Natural killer cell treated with Interleukin-12 subunit alpha and Interleukin-12 subunit beta and Interleukin-15 and Interleukin-18, amount 100 ng/mL, for 72 hours (primary cell): ENCODE data around the gene HTR5A. TPM values are rescaled to one million over a fixed set of nuclear protein-coding genes. Genes with fewer than 3 reads are reported as not detected.

Source experiments
- ATAC-seq, 2 donors: fragments of 150-1000 bp; cut with Tn5 transposase in 1 of 2; sonication (Bioruptor Pico), chemical (Tn5 transposase) in 1 of 2; 2 replicates each; pipeline ENCODE4 v1.10.0; 2021
- DNase-seq: peaks from one replicate; pipeline ENCODE4 v3.0.0; 2022; ENCODE audit warnings: low spot score
- H3K27ac Mint-ChIP-seq, 2 donors: 1 replicate in 1 of 2; 2 replicates in 1 of 2; pipeline ENCODE4 v1.8.0; 2022; ENCODE audit warnings: mixed read lengths in 2 of 2, mild to moderate bottlenecking in 1 of 2, moderate library complexity in 1 of 2
- H3K27me3 Mint-ChIP-seq, 2 donors: 1 replicate in 1 of 2; 2 replicates in 1 of 2; pipeline ENCODE4 v1.8.0; 2022; ENCODE audit warnings: mixed read lengths in 2 of 2
- H3K36me3 Mint-ChIP-seq: one replicate; pipeline ENCODE4 v1.8.0; 2022; ENCODE audit warnings: mixed read lengths
- H3K4me1 Mint-ChIP-seq, 2 donors: 1 replicate in 1 of 2; 2 replicates in 1 of 2; pipeline ENCODE4 v1.8.0; 2022; ENCODE audit warnings: low read depth in 2 of 2, mixed read lengths in 2 of 2, mild to moderate bottlenecking in 1 of 2
- H3K4me3 Mint-ChIP-seq: one replicate; pipeline ENCODE4 v1.8.0; 2022; ENCODE audit warnings: mixed read lengths
- H3K9me3 Mint-ChIP-seq: 2 replicates; pipeline ENCODE4 v1.8.0; 2022; ENCODE audit warnings: mixed read lengths
- total RNA-seq, 2 donors: library from RNA; stranded (reverse); gene quantifications; one replicate each; pipeline ENCODE4 v1.2.3, GENCODE V29; 2022

The HTR5A gene
- total RNA-seq, 2 donors from 2014 or later: not detected

DNA sequence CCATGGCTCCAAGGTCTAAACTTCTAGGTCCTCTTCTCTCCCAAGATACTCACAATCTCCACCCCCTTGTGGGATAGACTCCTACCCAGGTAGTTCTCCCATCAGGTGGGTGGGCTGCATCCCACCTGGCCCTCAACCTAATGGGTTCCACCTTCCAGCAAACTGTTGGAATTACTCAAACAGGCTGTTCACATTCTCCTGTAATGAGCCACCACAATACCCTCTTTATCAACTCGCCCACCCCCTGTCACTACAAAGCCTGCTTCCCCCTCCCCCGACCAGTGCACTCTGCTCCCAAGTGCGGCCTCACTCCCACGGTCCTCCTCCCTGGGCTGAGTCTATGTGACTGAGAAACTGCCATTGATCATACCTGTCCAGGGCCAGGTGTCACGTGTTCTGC lies 10.4 kb upstream of the HTR5A start:
- H3K27me3 Mint-ChIP-seq: peaks cover 28 to 40% of the 10 kb centered on the region in 2 donors

DNA sequence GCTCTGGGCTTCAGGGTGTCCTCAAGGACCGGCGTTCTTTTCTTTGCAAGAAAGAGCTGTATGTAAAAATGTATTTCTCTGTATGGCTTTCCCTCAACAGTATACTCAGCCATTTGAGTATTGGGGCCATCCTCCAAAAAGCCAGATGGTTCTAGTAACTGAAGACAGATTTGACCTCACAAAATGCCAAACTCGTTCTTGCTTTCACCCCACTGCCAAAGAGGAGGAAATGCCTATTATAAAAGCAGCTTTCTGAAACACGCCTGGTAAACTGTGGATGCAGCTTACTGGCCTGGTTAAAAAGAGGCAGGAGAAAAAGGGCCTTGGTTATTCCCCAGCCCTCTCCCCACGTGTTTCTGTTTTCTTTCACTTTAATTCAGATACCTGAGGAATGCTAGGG lies 7.7 kb upstream of the HTR5A start:
- H3K27ac Mint-ChIP-seq: no peak overlapping the region
- no peaks in the 10 kb centered on the region for H3K36me3 Mint-ChIP-seq
- H3K27me3 Mint-ChIP-seq: peaks cover 28 to 36% of the 10 kb centered on the region in 2 donors
- ATAC-seq (no peak), DNase-seq (no peak)
- H3K4me3 Mint-ChIP-seq: no peak overlapping the region
- no peaks in the 10 kb centered on the region for H3K4me1 Mint-ChIP-seq
- H3K9me3 Mint-ChIP-seq: no peaks in the 10 kb centered on the region

More for the DNA sequence above, 10.4 kb upstream of the HTR5A start:
- H3K4me1 Mint-ChIP-seq: peaks cover 0 to 2% of the 10 kb centered on the region in 2 donors
- H3K4me3 Mint-ChIP-seq: no peak overlapping the region
- H3K9me3 Mint-ChIP-seq: no peaks in the 10 kb centered on the region
- no peak for ATAC-seq
- DNase-seq: no peak
- no peak overlapping the region for H3K27ac Mint-ChIP-seq
- no peaks in the 10 kb centered on the region for H3K36me3 Mint-ChIP-seq

DNA sequence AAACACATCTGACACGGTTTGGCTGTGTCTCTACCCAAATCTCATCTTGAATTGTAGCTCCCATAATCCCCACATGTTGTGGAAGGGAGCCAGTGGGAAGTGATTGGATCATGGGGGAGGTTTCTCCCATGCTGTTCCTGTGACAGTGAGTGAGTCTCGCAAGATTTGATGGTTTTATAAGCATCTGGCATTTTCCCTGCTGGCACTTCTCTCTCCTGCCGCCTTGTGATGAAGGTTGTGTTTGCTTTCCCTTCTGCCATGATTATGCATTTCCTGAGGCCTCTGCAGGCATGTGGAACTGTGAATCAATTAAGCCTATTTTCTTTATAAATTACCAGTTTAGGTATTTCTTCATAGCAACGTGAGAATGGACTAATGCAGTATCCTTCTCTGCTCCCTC lies 5.9 kb upstream of the HTR5A start:
- no peaks in the 10 kb centered on the region for H3K36me3 Mint-ChIP-seq
- H3K27me3 Mint-ChIP-seq: peaks cover 23 to 26% of the 10 kb centered on the region in 2 donors
- H3K9me3 Mint-ChIP-seq: no peaks in the 10 kb centered on the region
- no peak for ATAC-seq
- H3K4me1 Mint-ChIP-seq: no peaks in the 10 kb centered on the region
- DNase-seq: no peak
- H3K27ac Mint-ChIP-seq: no peak overlapping the region
- H3K4me3 Mint-ChIP-seq: no peak overlapping the region

GRCh38 chr7:155066417-155066950 lies 3.6 kb upstream of the HTR5A start:
- Mint-ChIP-seq H3K9me3 (no peaks in the 10 kb centered on the region), H3K4me1 (peaks cover 0 to 3% of the 10 kb centered on the region in 2 donors), H3K27ac (no peak overlapping the region), H3K27me3 (peaks cover 14 to 21% of the 10 kb centered on the region in 2 donors), H3K36me3 (no peaks in the 10 kb centered on the region), H3K4me3 (no peak overlapping the region)
- DNase-seq (no peak), ATAC-seq (no peak)

DNA sequence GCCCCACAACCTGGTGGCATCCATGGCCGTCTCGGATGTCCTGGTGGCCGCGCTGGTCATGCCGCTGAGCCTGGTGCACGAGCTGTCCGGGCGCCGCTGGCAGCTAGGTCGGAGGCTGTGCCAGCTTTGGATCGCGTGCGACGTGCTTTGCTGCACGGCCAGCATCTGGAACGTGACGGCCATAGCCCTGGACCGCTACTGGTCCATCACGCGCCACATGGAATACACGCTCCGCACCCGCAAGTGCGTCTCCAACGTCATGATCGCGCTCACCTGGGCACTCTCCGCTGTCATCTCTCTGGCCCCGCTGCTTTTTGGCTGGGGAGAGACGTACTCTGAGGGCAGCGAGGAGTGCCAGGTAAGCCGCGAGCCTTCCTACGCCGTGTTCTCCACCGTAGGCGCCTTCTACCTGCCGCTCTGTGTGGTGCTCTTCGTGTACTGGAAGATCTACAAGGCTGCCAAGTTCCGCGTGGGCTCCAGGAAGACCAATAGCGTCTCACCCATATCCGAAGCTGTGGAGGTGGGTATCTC lies 1.1 kb downstream of the HTR5A start:
- Mint-ChIP-seq H3K4me1 (peaks cover 0 to 3% of the 10 kb centered on the region in 2 donors), H3K27ac (no peak overlapping the region), H3K27me3 (peaks cover 24 to 25% of the 10 kb centered on the region in 2 donors), H3K4me3 (no peak overlapping the region), H3K36me3 (no peaks in the 10 kb centered on the region), H3K9me3 (no peaks in the 10 kb centered on the region)
- DNase-seq (no peak), ATAC-seq (no peak)

DNA sequence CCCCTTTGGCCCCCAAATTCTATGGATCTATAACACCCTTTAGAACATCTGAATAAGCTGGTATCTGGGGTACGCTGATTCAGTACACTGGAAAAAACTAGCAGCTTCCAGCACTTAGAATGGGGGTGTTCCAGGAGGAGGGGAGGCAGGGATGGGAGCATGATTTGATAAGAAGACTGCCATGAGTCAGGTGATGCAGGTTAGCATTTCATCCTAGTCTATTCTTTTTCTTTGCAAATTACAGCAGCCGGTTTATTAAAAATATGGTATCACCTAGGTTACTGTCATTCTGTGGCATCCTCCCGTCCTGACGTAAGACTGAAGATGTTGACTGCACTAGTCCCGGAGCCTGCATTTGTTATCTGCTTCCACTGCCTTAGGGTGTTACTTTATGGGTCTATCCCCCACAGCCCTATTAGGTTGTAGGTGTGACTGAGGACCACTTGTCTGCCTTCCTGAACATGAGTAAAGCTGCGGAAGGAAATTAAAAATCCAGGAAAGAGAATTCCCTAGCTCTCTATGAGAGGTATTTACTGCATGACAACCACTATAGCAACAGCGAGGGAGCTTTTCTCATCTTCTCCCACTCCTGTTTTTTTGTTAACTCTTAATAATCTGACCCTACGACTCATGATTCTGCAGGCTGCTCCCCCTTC lies 1.9 kb downstream of the HTR5A start:
- no peak for DNase-seq
- H3K36me3 Mint-ChIP-seq: no peaks in the 10 kb centered on the region
- peaks cover 0 to 3% of the 10 kb centered on the region in 2 donors for H3K4me1 Mint-ChIP-seq
- no peaks in the 10 kb centered on the region for H3K9me3 Mint-ChIP-seq
- H3K27me3 Mint-ChIP-seq: peaks cover 24 to 25% of the 10 kb centered on the region in 2 donors
- no peak overlapping the region for H3K27ac Mint-ChIP-seq
- no peak overlapping the region for H3K4me3 Mint-ChIP-seq
- ATAC-seq: no peak

- peaks cover 0 to 3% of the 10 kb centered on the region in 2 donors for H3K4me1 Mint-ChIP-seq
- no peak overlapping the region for H3K4me3 Mint-ChIP-seq
- DNase-seq (no peak), ATAC-seq (no peak)
- H3K27me3 Mint-ChIP-seq: peaks cover 23 to 24% of the 10 kb centered on the region in 2 donors
- H3K27ac Mint-ChIP-seq: no peak overlapping the region
- H3K36me3 Mint-ChIP-seq: no peaks in the 10 kb centered on the region
- no peaks in the 10 kb centered on the region for H3K9me3 Mint-ChIP-seq
These were observed 3.8 kb downstream of the HTR5A start for GRCh38 chr7:155073922-155074321.

- Mint-ChIP-seq H3K36me3 (no peaks in the 10 kb centered on the region), H3K4me1 (no peaks in the 10 kb centered on the region), H3K27ac (no peak overlapping the region), H3K27me3 (peaks cover 21 to 43% of the 10 kb centered on the region in 2 donors), H3K9me3 (no peaks in the 10 kb centered on the region), H3K4me3 (no peak overlapping the region)
- DNase-seq: no peak
- no peak for ATAC-seq
These were observed 13.9 kb downstream of the HTR5A start for GRCh38 chr7:155084021-155084420.

DNA sequence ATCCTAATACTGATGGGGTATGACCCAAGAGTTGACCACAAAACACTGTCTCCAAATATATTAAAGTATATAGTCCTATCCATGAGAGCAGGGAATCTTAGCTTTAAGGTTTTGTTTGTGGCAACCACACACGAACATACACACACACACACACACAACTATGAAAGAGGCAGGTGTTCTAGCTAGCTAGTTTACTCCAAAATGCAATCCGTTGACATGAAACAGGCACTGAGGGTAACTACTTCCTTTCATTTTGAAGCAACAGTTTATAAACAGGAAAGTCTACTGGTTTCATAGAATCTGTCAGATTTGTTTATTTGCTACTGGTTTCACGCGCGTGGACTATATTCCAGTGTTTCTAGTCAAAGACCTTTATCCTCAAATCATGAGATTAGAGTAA lies 14.8 kb downstream of the HTR5A start:
- H3K4me1 Mint-ChIP-seq: no peaks in the 10 kb centered on the region
- ATAC-seq (no peak), DNase-seq (no peak)
- no peaks in the 10 kb centered on the region for H3K36me3 Mint-ChIP-seq
- H3K9me3 Mint-ChIP-seq: no peaks in the 10 kb centered on the region
- H3K27me3 Mint-ChIP-seq: peaks cover 23 to 37% of the 10 kb centered on the region in 2 donors
- H3K27ac Mint-ChIP-seq: no peak overlapping the region
- H3K4me3 Mint-ChIP-seq: no peak overlapping the region

DNA sequence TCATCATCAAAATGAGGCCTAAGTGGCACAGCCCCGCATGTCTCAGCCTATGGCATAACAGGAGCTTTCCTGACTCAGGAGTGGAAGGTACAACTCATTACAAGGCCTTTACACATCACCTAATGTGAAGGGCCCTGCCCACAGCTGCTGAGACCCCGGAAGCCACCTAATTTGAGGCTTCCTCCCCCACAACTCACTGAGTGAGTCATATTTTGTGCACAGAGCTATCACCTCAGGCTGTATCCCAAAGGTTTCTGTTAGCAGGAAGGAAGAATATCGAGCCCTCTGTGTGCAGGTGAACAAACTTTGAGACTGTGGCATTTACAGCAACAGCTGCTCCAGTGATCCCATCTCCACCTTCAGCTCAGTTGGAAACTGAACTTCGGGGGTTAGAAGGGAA lies 20.6 kb downstream of the HTR5A start:
- DNase-seq (no peak), ATAC-seq (no peak)
- no peak overlapping the region for H3K4me3 Mint-ChIP-seq
- peaks cover 22 to 25% of the 10 kb centered on the region in 2 donors for H3K27me3 Mint-ChIP-seq
- no peaks in the 10 kb centered on the region for H3K36me3 Mint-ChIP-seq
- H3K27ac Mint-ChIP-seq: no peak overlapping the region
- H3K4me1 Mint-ChIP-seq: no peaks in the 10 kb centered on the region
- H3K9me3 Mint-ChIP-seq: peaks cover 2% of the 10 kb centered on the region

DNA sequence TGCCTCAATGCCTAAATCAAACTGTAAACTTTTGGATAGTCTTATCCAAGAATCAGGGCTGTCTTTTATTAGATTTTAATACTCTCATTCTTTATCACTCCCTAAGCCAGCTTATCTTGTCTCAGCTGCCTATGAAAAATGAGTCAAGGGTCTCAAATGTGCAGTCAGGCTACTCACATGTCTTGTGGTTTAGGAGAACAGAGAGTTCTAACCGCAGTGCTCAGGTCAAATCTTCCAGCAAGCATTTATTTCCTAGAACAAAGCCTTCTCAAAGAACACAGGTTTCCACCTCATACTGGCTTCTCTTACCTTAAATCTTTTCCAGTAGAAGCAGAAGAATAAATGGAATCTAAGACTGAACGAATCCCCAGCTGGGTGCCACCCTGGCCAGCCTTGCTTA lies 23.5 kb downstream of the HTR5A start:
- Mint-ChIP-seq H3K9me3 (peaks cover 4% of the 10 kb centered on the region), H3K27ac (no peak overlapping the region), H3K36me3 (no peaks in the 10 kb centered on the region), H3K4me1 (no peaks in the 10 kb centered on the region), H3K4me3 (no peak overlapping the region), H3K27me3 (peaks cover 21 to 28% of the 10 kb centered on the region in 2 donors)
- DNase-seq (no peak), ATAC-seq (no peak)

- Mint-ChIP-seq H3K36me3 (no peaks in the 10 kb centered on the region), H3K27ac (no peak overlapping the region), H3K4me1 (no peaks in the 10 kb centered on the region), H3K27me3 (peaks cover 20 to 34% of the 10 kb centered on the region in 2 donors), H3K4me3 (no peak overlapping the region), H3K9me3 (peaks cover 4% of the 10 kb centered on the region)
- ATAC-seq: no peak
- no peak for DNase-seq
These were observed 24.6 kb downstream of the HTR5A start for GRCh38 chr7:155094636-155095135.

DNA sequence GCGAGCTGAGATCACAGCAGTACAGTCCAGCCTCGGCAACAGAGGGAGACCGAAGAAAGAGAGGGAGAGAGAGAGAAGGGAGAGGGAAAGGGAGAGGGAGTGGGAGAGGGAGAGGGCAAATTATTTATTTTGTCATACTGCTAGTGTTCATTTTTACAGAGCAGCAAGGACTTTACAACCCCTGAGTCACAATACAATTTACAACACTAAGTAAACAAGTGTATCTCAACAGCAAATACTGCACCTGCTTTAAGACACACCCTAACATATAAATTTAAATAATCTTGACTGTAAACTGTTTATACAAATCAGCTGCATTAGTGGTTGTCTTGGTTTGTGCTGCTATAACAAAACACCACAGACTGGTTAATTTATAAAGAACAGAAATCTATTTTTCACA lies 27.2 kb downstream of the HTR5A start:
- no peak overlapping the region for H3K27ac Mint-ChIP-seq
- no peaks in the 10 kb centered on the region for H3K36me3 Mint-ChIP-seq
- H3K4me3 Mint-ChIP-seq: no peak overlapping the region
- H3K9me3 Mint-ChIP-seq: peaks cover 4% of the 10 kb centered on the region
- peaks cover 16 to 27% of the 10 kb centered on the region in 2 donors for H3K27me3 Mint-ChIP-seq
- DNase-seq (no peak), ATAC-seq (no peak)
- H3K4me1 Mint-ChIP-seq: no peaks in the 10 kb centered on the region

DNA sequence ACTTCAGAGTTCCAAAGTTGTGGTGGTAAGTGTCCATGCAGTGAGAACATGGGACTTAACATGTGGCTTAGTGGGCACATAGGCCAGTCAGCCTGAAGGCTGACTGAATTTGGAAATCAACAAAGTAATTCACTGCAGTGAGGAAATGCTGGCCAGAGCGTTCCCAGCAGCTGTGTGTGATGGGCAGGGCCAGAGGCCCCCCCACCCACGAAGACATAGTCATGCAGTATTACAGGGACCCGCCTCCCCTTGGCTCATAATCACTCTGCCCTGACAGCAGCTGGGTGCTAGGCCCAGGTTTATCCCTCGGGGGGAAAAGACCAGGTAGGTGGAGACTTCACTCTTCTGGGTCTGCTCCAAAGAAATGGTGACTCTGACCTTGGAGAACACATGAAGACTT lies 33.7 kb downstream of the HTR5A start:
- H3K4me1 Mint-ChIP-seq: no peaks in the 10 kb centered on the region
- H3K27ac Mint-ChIP-seq: no peak overlapping the region
- no peaks in the 10 kb centered on the region for H3K9me3 Mint-ChIP-seq
- H3K36me3 Mint-ChIP-seq: no peaks in the 10 kb centered on the region
- peaks cover 6 to 10% of the 10 kb centered on the region in 2 donors for H3K27me3 Mint-ChIP-seq
- no peak overlapping the region for H3K4me3 Mint-ChIP-seq
- DNase-seq (no peak), ATAC-seq (no peak)
